ENCODE results near the gene TMCO5A.

GRCh38 chr15:37900326-37901221 is 33.9 kb upstream of the TMCO5A start:
- TF ChIP-seq TEAD2 (tag; IDR thresholded peaks at IDR 0.05) (no peak), TRIM25 (IDR thresholded peaks at IDR 0.05; ENCODE audit: borderline replicate concordance) (no peak)
